ENCODE measurements around the gene SPATA45.
"Not testable (repeated sequence)": the region's sequence is repeated elsewhere in the genome, so short reads cannot be mapped to it uniquely, and the experiment has no call there.

Gene SPATA45

DNA sequence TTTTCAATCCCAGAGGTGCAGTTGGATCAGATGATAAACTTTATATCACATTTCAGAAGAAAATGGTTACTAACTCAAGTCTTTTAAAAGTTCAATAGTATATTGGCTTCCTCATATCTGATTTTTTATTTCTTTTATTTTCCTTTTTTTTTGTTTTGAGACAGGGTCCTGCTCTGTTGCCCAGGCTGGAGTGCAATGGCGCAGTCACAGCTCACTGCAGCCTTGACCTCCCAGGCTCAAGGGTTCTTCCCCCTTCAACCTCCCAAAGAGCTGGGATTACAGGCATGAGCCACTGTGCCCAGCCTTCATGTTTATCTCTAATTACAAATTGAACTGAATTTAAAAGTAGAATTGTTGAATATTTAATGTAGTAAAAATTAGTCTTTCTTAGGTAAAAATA is 24.5 kb upstream of the SPATA45 start:
- Histone ChIP-seq H3K9me3 (ENCODE audit: low read length) (no peaks in the 10 kb centered on the region), H3F3A (ENCODE audit: insufficient read depth, low read length) (no peaks in the 10 kb centered on the region), H3K27me3 (ENCODE audit: insufficient read depth, low read length) (no peaks in the 10 kb centered on the region), H3K36me3 (ENCODE audit: insufficient read depth, low read length) (peaks cover 57% of the 10 kb centered on the region), H2AFZ (ENCODE audit: low read length) (no peak overlapping the region), H4K20me1 (ENCODE audit: insufficient read depth, low read length) (0 out of 2 replicates have a peak, but pooled peaks cover 3% of the 10 kb centered on the region), H3K4me3 (ENCODE audit: low read depth, low read length, poor library complexity, severe bottlenecking) (no peak overlapping the region), H3K9me2 (ENCODE audit: low read depth, low read length) (no peaks in the 10 kb centered on the region), H3K9ac (ENCODE audit: low read length) (no peak overlapping the region), H3K27ac (ENCODE audit: low read depth, low read length, poor library complexity, severe bottlenecking) (no peak overlapping the region), H3K79me2 (ENCODE audit: insufficient read depth, low read length) (no peaks in the 10 kb centered on the region), H3K4me2 (ENCODE audit: low read length) (no peak overlapping the region), H3K4me1 (ENCODE audit: insufficient read depth, low read length, severe bottlenecking) (no peaks in the 10 kb centered on the region)
- TF ChIP-seq EZH2 (IDR thresholded peaks at IDR 0.05; ENCODE audit: borderline replicate concordance, low read length), result no peak
- TF ChIP-seq, protein P1, sequence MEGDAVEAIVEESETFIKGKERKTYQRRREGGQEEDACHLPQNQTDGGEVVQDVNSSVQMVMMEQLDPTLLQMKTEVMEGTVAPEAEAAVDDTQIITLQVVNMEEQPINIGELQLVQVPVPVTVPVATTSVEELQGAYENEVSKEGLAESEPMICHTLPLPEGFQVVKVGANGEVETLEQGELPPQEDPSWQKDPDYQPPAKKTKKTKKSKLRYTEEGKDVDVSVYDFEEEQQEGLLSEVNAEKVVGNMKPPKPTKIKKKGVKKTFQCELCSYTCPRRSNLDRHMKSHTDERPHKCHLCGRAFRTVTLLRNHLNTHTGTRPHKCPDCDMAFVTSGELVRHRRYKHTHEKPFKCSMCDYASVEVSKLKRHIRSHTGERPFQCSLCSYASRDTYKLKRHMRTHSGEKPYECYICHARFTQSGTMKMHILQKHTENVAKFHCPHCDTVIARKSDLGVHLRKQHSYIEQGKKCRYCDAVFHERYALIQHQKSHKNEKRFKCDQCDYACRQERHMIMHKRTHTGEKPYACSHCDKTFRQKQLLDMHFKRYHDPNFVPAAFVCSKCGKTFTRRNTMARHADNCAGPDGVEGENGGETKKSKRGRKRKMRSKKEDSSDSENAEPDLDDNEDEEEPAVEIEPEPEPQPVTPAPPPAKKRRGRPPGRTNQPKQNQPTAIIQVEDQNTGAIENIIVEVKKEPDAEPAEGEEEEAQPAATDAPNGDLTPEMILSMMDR (IDR thresholded peaks at IDR 0.05; ENCODE audit: low read length), result no peak

DNA sequence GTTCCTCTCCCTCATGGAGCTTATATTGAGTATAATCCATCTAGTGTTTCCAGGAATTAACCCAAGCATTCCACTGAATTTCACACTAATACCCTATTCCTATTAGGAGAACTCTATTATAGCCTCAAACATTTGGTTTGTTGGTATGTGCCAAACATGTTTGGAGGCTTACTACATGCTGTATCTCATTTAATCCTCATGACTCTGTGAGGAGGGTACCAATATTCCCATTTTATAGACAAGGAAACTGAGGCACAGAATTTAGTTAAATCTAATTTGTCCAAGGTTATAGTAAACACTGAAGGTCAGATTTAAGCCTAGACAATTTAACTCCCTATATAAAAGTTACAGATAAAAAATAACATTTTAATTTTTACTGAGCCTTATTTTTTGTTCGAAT is 19.7 kb upstream of the SPATA45 start:
- Histone ChIP-seq H3K27ac (ENCODE audit: low read depth, low read length, poor library complexity, severe bottlenecking) (no peak overlapping the region), H3K9ac (ENCODE audit: low read length) (no peak overlapping the region), H3K36me3 (ENCODE audit: insufficient read depth, low read length) (peaks cover 53% of the 10 kb centered on the region), H3K9me3 (ENCODE audit: low read length) (no peaks in the 10 kb centered on the region), H3K4me3 (ENCODE audit: low read depth, low read length, poor library complexity, severe bottlenecking) (no peak overlapping the region), H2AFZ (ENCODE audit: low read length) (no peak overlapping the region), H3K27me3 (ENCODE audit: insufficient read depth, low read length) (no peaks in the 10 kb centered on the region), H4K20me1 (ENCODE audit: insufficient read depth, low read length) (no peaks in the 10 kb centered on the region), H3K9me2 (ENCODE audit: low read depth, low read length) (no peaks in the 10 kb centered on the region), H3K4me2 (ENCODE audit: low read length) (no peak overlapping the region), H3K4me1 (ENCODE audit: insufficient read depth, low read length, severe bottlenecking) (peaks cover 13% of the 10 kb centered on the region), H3F3A (ENCODE audit: insufficient read depth, low read length) (no peaks in the 10 kb centered on the region), H3K79me2 (ENCODE audit: insufficient read depth, low read length) (peaks cover 9% of the 10 kb centered on the region)
- TF ChIP-seq, protein P1 (IDR thresholded peaks at IDR 0.05; ENCODE audit: low read length), result no peak
- TF ChIP-seq EZH2 (IDR thresholded peaks at IDR 0.05; ENCODE audit: borderline replicate concordance, low read length), result no peak

DNA sequence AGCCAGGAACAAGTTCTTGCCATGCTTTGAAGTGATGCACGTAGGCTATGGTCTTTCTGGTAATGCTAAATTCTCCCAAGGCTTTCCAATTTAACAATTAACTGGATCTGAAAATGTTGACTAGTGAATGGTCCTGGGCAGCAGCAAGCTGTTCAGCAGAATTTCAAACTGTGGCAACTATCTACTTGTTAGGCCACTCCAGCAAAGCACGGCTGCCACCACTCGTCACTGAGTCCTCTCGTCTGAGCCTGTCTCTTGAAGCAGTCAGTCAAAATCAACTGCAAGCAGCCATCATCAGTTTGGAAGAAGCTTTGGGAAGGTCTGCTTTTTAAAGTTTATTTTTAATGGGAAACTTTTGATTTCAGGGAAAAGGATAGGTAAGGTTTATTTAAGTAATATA is 16.8 kb upstream of the SPATA45 start:
- Histone ChIP-seq H3K79me2 (ENCODE audit: insufficient read depth, low read length) (peaks cover 35% of the 10 kb centered on the region), H3K9me2 (ENCODE audit: low read depth, low read length) (no peaks in the 10 kb centered on the region), H3K36me3 (ENCODE audit: insufficient read depth, low read length) (peaks cover 54% of the 10 kb centered on the region), H3F3A (ENCODE audit: insufficient read depth, low read length) (no peaks in the 10 kb centered on the region), H3K4me2 (ENCODE audit: low read length) (no peak overlapping the region), H3K9ac (ENCODE audit: low read length) (no peak overlapping the region), H3K27me3 (ENCODE audit: insufficient read depth, low read length) (no peaks in the 10 kb centered on the region), H3K9me3 (ENCODE audit: low read length) (no peaks in the 10 kb centered on the region), H3K27ac (ENCODE audit: low read depth, low read length, poor library complexity, severe bottlenecking) (no peak overlapping the region), H2AFZ (ENCODE audit: low read length) (no peak overlapping the region), H3K4me3 (ENCODE audit: low read depth, low read length, poor library complexity, severe bottlenecking) (no peak overlapping the region), H3K4me1 (ENCODE audit: insufficient read depth, low read length, severe bottlenecking) (peaks cover 33% of the 10 kb centered on the region), H4K20me1 (ENCODE audit: insufficient read depth, low read length) (no peaks in the 10 kb centered on the region)
- TF ChIP-seq, protein P1 (IDR thresholded peaks at IDR 0.05; ENCODE audit: low read length), result no peak
- no peak for TF ChIP-seq EZH2 (IDR thresholded peaks at IDR 0.05; ENCODE audit: borderline replicate concordance, low read length)

DNA sequence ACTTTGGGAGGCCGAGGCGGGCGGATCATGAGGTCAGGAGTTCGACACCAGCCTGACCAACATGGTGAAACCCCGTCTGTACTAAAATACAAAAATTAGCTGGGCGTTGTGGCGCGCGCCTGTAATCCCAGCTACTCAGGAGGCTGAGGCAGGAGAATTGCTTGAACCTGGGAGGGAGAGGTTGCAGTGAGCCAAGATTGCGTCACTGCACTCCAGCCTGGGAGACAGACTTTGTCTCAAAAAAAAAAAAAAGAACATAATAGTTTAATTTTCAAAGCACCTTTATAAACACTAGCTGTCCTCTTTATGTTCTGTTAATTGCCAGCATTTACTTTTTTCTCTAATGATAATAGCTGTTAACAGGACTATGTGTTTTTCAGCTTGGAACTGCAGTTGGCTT is 15.9 kb upstream of the SPATA45 start:
- not testable (repeated sequence) for H3K4me2 ChIP-seq (ENCODE audit: low read length); H4K20me1 ChIP-seq (ENCODE audit: insufficient read depth, low read length); H3K9me3 ChIP-seq (ENCODE audit: low read length); H3K4me3 ChIP-seq (ENCODE audit: low read depth, low read length, poor library complexity, severe bottlenecking); H3K27ac ChIP-seq (ENCODE audit: low read depth, low read length, poor library complexity, severe bottlenecking); H3K9me2 ChIP-seq (ENCODE audit: low read depth, low read length); H3F3A ChIP-seq (ENCODE audit: insufficient read depth, low read length); H3K9ac ChIP-seq (ENCODE audit: low read length); H2AFZ ChIP-seq (ENCODE audit: low read length); H3K27me3 ChIP-seq (ENCODE audit: insufficient read depth, low read length)
- Histone ChIP-seq H3K36me3 (ENCODE audit: insufficient read depth, low read length) (peaks cover 54% of the 10 kb centered on the region), H3K4me1 (ENCODE audit: insufficient read depth, low read length, severe bottlenecking) (peaks cover 38% of the 10 kb centered on the region), H3K79me2 (ENCODE audit: insufficient read depth, low read length) (peaks cover 43% of the 10 kb centered on the region)
